Activated naive CD4-positive, alpha-beta T cell treated with anti-CD3 and anti-CD28 coated beads, Interleukin-2, amount 10 ng/mL, durations not matched to agents 7 days and 5 days (primary cell): ENCODE results near the gene SUPT3H.

ENCODE experiments used
- CTCF ChIA-PET: fragments of 350-600 bp; sonication (Branson Sonifier 250); formaldehyde crosslinking; loops from one replicate; lab custom pipeline; 2021; ENCODE audit warnings: antibody characterized with exemption; lab: Charles Lee
- DNase-seq: peaks from one replicate; pipeline ENCODE4 v3.0.0-alpha.2; 2020
- H3K27ac Mint-ChIP-seq: one replicate; pipeline ENCODE4 v1.8.0; 2021; ENCODE audit warnings: mild to moderate bottlenecking, moderate library complexity, mixed read lengths
- H3K27me3 Mint-ChIP-seq: one replicate; pipeline ENCODE4 v1.8.0; 2021; ENCODE audit warnings: mild to moderate bottlenecking, mixed read lengths
- H3K36me3 Mint-ChIP-seq: one replicate; pipeline ENCODE4 v1.8.0; 2021; ENCODE audit warnings: mixed read lengths
- H3K4me1 Mint-ChIP-seq: one replicate; pipeline ENCODE4 v1.8.0; 2021; ENCODE audit warnings: mixed read lengths
- H3K4me3 Mint-ChIP-seq: one replicate; pipeline ENCODE4 v1.8.0; 2021; ENCODE audit warnings: mild to moderate bottlenecking, moderate library complexity, mixed read lengths
- H3K9me3 Mint-ChIP-seq: one replicate; pipeline ENCODE4 v1.8.0; 2021; ENCODE audit warnings: mixed read lengths

Gene SUPT3H

GRCh38 chr6:45109551-45109950, 268.2 kb downstream of the SUPT3H start:
- no peaks in the 10 kb centered on the region for H3K9me3 Mint-ChIP-seq
- H3K27me3 Mint-ChIP-seq, result no peaks in the 10 kb centered on the region
- DNase-seq, result no peak
- no peak overlapping the region for H3K4me3 Mint-ChIP-seq
- no peak overlapping the region for H3K27ac Mint-ChIP-seq
- H3K4me1 Mint-ChIP-seq, result peaks cover 11% of the 10 kb centered on the region
- CTCF ChIA-PET, result no interaction called here
- no peaks in the 10 kb centered on the region for H3K36me3 Mint-ChIP-seq

GRCh38 chr6:45105170-45105820, 272.4 kb downstream of the SUPT3H start:
- Mint-ChIP-seq H3K9me3 (no peaks in the 10 kb centered on the region), H3K4me1 (peaks cover 11% of the 10 kb centered on the region), H3K36me3 (no peaks in the 10 kb centered on the region), H3K27ac (no peak overlapping the region), H3K4me3 (no peak overlapping the region), H3K27me3 (no peaks in the 10 kb centered on the region)
- DNase-seq, result no peak
- CTCF ChIA-PET, result interaction anchor here (0.8 kb wide), 1 partner anchor 129 kb away, joined by 3 read pairs; no protein-coding TSS in a partner anchor

GRCh38 chr6:45104429-45104828, 273.3 kb downstream of the SUPT3H start:
- CTCF ChIA-PET, result no interaction called here
- Mint-ChIP-seq H3K4me1 (peaks cover 4% of the 10 kb centered on the region), H3K36me3 (no peaks in the 10 kb centered on the region), H3K27me3 (no peaks in the 10 kb centered on the region), H3K4me3 (no peak overlapping the region), H3K9me3 (no peaks in the 10 kb centered on the region), H3K27ac (no peak overlapping the region)
- DNase-seq, result no peak

GRCh38 chr6:45098256-45098655, 279.5 kb downstream of the SUPT3H start:
- H3K9me3 Mint-ChIP-seq, result no peaks in the 10 kb centered on the region
- no peaks in the 10 kb centered on the region for H3K4me1 Mint-ChIP-seq
- no peak for DNase-seq
- H3K36me3 Mint-ChIP-seq, result no peaks in the 10 kb centered on the region
- no peaks in the 10 kb centered on the region for H3K27me3 Mint-ChIP-seq
- no peak overlapping the region for H3K4me3 Mint-ChIP-seq
- CTCF ChIA-PET, result no interaction called here
- H3K27ac Mint-ChIP-seq, result no peak overlapping the region

- Mint-ChIP-seq H3K36me3 (no peaks in the 10 kb centered on the region), H3K27ac (no peak overlapping the region), H3K4me1 (no peaks in the 10 kb centered on the region), H3K27me3 (no peaks in the 10 kb centered on the region), H3K9me3 (no peaks in the 10 kb centered on the region), H3K4me3 (no peak overlapping the region)
- CTCF ChIA-PET, result no interaction called here
- no peak for DNase-seq
Measured at GRCh38 chr6:45094831-45095230, 282.9 kb downstream of the SUPT3H start.

GRCh38 chr6:45092135-45092534, 285.6 kb downstream of the SUPT3H start:
- Mint-ChIP-seq H3K36me3 (no peaks in the 10 kb centered on the region), H3K27me3 (no peaks in the 10 kb centered on the region), H3K9me3 (no peaks in the 10 kb centered on the region), H3K4me1 (no peaks in the 10 kb centered on the region), H3K4me3 (no peak overlapping the region), H3K27ac (no peak overlapping the region)
- CTCF ChIA-PET, result no interaction called here
- no peak for DNase-seq

GRCh38 chr6:45086360-45087084, 291.2 kb downstream of the SUPT3H start:
- Mint-ChIP-seq H3K27ac (no peak overlapping the region), H3K4me3 (no peak overlapping the region), H3K27me3 (no peaks in the 10 kb centered on the region), H3K4me1 (peaks cover 9% of the 10 kb centered on the region), H3K36me3 (no peaks in the 10 kb centered on the region), H3K9me3 (peaks cover 9% of the 10 kb centered on the region)
- CTCF ChIA-PET, result no interaction called here
- no peak for DNase-seq

- Mint-ChIP-seq H3K36me3 (peaks cover 1% of the 10 kb centered on the region), H3K4me3 (no peak overlapping the region), H3K27me3 (no peaks in the 10 kb centered on the region), H3K4me1 (peaks cover 9% of the 10 kb centered on the region), H3K9me3 (peaks cover 16% of the 10 kb centered on the region), H3K27ac (no peak overlapping the region)
- no peak for DNase-seq
- CTCF ChIA-PET, result no interaction called here
Measured at GRCh38 chr6:45084257-45084656, 293.5 kb downstream of the SUPT3H start.

- Mint-ChIP-seq H3K36me3 (peaks cover 9% of the 10 kb centered on the region), H3K27me3 (no peaks in the 10 kb centered on the region), H3K4me3 (no peak overlapping the region), H3K9me3 (peaks cover 34% of the 10 kb centered on the region), H3K4me1 (peaks cover 9% of the 10 kb centered on the region), H3K27ac (no peak overlapping the region)
- CTCF ChIA-PET, result no interaction called here
- no peak for DNase-seq
Measured at GRCh38 chr6:45082091-45082490, 295.6 kb downstream of the SUPT3H start.

GRCh38 chr6:45081634-45082033, 296.1 kb downstream of the SUPT3H start:
- no peak overlapping the region for H3K4me3 Mint-ChIP-seq
- H3K9me3 Mint-ChIP-seq, result peaks cover 38% of the 10 kb centered on the region
- DNase-seq, result no peak
- peaks cover 11% of the 10 kb centered on the region for H3K36me3 Mint-ChIP-seq
- CTCF ChIA-PET, result no interaction called here
- peaks cover 9% of the 10 kb centered on the region for H3K4me1 Mint-ChIP-seq
- no peak overlapping the region for H3K27ac Mint-ChIP-seq
- no peaks in the 10 kb centered on the region for H3K27me3 Mint-ChIP-seq

GRCh38 chr6:45078432-45078831, 299.3 kb downstream of the SUPT3H start:
- H3K4me3 Mint-ChIP-seq, result no peak overlapping the region
- CTCF ChIA-PET, result no interaction called here
- no peak for DNase-seq
- peaks cover 28% of the 10 kb centered on the region for H3K9me3 Mint-ChIP-seq
- no peaks in the 10 kb centered on the region for H3K27me3 Mint-ChIP-seq
- H3K36me3 Mint-ChIP-seq, result peaks cover 11% of the 10 kb centered on the region
- H3K4me1 Mint-ChIP-seq, result peaks cover 4% of the 10 kb centered on the region
- no peak overlapping the region for H3K27ac Mint-ChIP-seq

- DNase-seq, result no peak
- Mint-ChIP-seq H3K4me3 (no peak overlapping the region), H3K27ac (no peak overlapping the region), H3K36me3 (peaks cover 11% of the 10 kb centered on the region), H3K4me1 (peaks cover 11% of the 10 kb centered on the region), H3K9me3 (peaks cover 28% of the 10 kb centered on the region), H3K27me3 (no peaks in the 10 kb centered on the region)
- CTCF ChIA-PET, result no interaction called here
Measured at GRCh38 chr6:45076217-45076930, 301.4 kb downstream of the SUPT3H start.

GRCh38 chr6:45075246-45075645, 302.5 kb downstream of the SUPT3H start:
- Mint-ChIP-seq H3K27me3 (no peaks in the 10 kb centered on the region), H3K36me3 (peaks cover 11% of the 10 kb centered on the region), H3K4me1 (peaks cover 11% of the 10 kb centered on the region), H3K27ac (no peak overlapping the region), H3K9me3 (peaks cover 28% of the 10 kb centered on the region), H3K4me3 (no peak overlapping the region)
- CTCF ChIA-PET, result no interaction called here
- no peak for DNase-seq

GRCh38 chr6:45074439-45074838, 303.3 kb downstream of the SUPT3H start:
- CTCF ChIA-PET, result no interaction called here
- H3K9me3 Mint-ChIP-seq, result peaks cover 23% of the 10 kb centered on the region
- H3K4me3 Mint-ChIP-seq, result no peak overlapping the region
- no peak overlapping the region for H3K27ac Mint-ChIP-seq
- no peak for DNase-seq
- H3K36me3 Mint-ChIP-seq, result peaks cover 10% of the 10 kb centered on the region
- no peaks in the 10 kb centered on the region for H3K27me3 Mint-ChIP-seq
- peaks cover 11% of the 10 kb centered on the region for H3K4me1 Mint-ChIP-seq

GRCh38 chr6:45073771-45074170, 304.0 kb downstream of the SUPT3H start:
- Mint-ChIP-seq H3K27me3 (no peaks in the 10 kb centered on the region), H3K36me3 (peaks cover 9% of the 10 kb centered on the region), H3K27ac (no peak overlapping the region), H3K9me3 (peaks cover 16% of the 10 kb centered on the region), H3K4me1 (peaks cover 11% of the 10 kb centered on the region), H3K4me3 (no peak overlapping the region)
- CTCF ChIA-PET, result no interaction called here
- no peak for DNase-seq
